Measurements from ENCODE around the gene CSF3R.

GRCh38 chr1:36471830-36472641 lies 10.7 kb downstream of the CSF3R start:
- TF ChIP-seq EZH2 (IDR thresholded peaks at IDR 0.05): no peak
- no peak for TF ChIP-seq POLR2AphosphoS5 (IDR thresholded peaks at IDR 0.05; ENCODE audit: borderline replicate concordance, low read depth, low read length)
